Left lung (tissue), 10 donors: ENCODE results near the gene ARL9. TPM values are rescaled to one million over a fixed set of nuclear protein-coding genes. Genes with fewer than 3 reads are reported as not detected.

Experiments used
- ATAC-seq: fragments of 200-7000 bp; cut with Tn5 transposase; one replicate; pipeline ENCODE4 v1.9.1; 2020; ENCODE audit warnings: moderate library complexity
- DNase-seq, 4 donors: peaks; one replicate each; pipeline ENCODE4 v3.0.0-alpha.2; 2013 to 2020
- H3K27ac ChIP-seq, 2 donors: fragments of 200-600 bp; sonication (generic) in 1 of 2; one replicate each; pipeline versions ENCODE4 v1.5.0 to v1.8.0; 2020 to 2021
- H3K27me3 ChIP-seq, 2 donors: fragments of 200-600 bp; sonication (generic) in 1 of 2; one replicate each; pipeline versions ENCODE4 v1.5.0 to v1.8.0; 2020 to 2021
- H3K36me3 ChIP-seq, 2 donors: fragments of 200-600 bp; sonication (generic) in 1 of 2; one replicate each; pipeline versions ENCODE4 v1.5.0 to v1.8.0; 2020 to 2021
- H3K4me1 ChIP-seq, 2 donors: fragments of 200-600 bp; one replicate each; pipeline ENCODE4 v1.8.0; 2021
- H3K4me3 ChIP-seq, 2 donors: fragments of 200-600 bp; sonication (generic) in 1 of 2; one replicate each; pipeline versions ENCODE4 v1.5.0 to v1.8.0; 2020 to 2021; ENCODE audit warnings: mild to moderate bottlenecking in 1 of 2
- H3K9me3 ChIP-seq, 2 donors: fragments of 200-600 bp; sonication (generic) in 1 of 2; one replicate each; pipeline versions ENCODE4 v1.5.0 to v1.8.0; 2020 to 2021
- CTCF ChIP-seq, 2 donors: fragments of 200-600 bp; sonication (generic) in 1 of 2; IDR thresholded peaks; one replicate each; pipeline versions ENCODE4 v1.5.0 to v1.8.0; 2021; ENCODE audit warnings: antibody characterized with exemption in 2 of 2
- intact Hi-C, 2 donors: fragments of 100-400 bp; cut with DNase I; formaldehyde crosslinking; loops; one replicate each; pipeline versions ENCODE4 v1.11.2 to v1.14.2; 2022
- polyA plus RNA-seq, 6 donors: library from polyadenylated mRNA; unstranded; fragments of 120-200 nt; gene quantifications; one replicate each; pipeline ENCODE4 v1.2.1, GENCODE V29; 2013; ENCODE audit not compliant: insufficient read length in 6 of 6
- total RNA-seq, 2 donors: library from RNA; stranded (reverse); fragmentation: NEBNext Ultra II Directional; extraction: Animal tissue kit (Norgen Biotek cat#: 25700); gene quantifications; one replicate each; pipeline ENCODE4 v1.2.1, GENCODE V29; 2021
- donor health status: DM: no; HTN: yes; CAD: no.
- donor health status: DM: no; HTN: no; CAD: no.

ARL9 gene
- total and polyA plus RNA-seq, 8 donors = 0.15 to 1.5 (median 0.56) TPM; not detected in 1

- no peak for ATAC-seq
- TF ChIP-seq CTCF (IDR thresholded peaks at IDR 0.05) = no peak
- intact Hi-C loops = no loop called here
These were observed 35.2 kb downstream of the ARL9 start for GRCh38 chr4:56540826-56541225.

GRCh38 chr4:56544573-56545131 lies 39.1 kb downstream of the ARL9 start:
- ATAC-seq = peak; percentile 100

More at GRCh38 chr4:56540826-56541225, 35.2 kb downstream of the ARL9 start:
- peaks cover 0 to 12% of the 10 kb centered on the region in 2 donors for H3K4me1 ChIP-seq
- H3K36me3 ChIP-seq = no peaks in the 10 kb centered on the region
- no peak overlapping the region for H3K4me3 ChIP-seq
- DNase-seq = no peak
- H3K27ac ChIP-seq = no peak overlapping the region
- H3K9me3 ChIP-seq = no peaks in the 10 kb centered on the region
- no peaks in the 10 kb centered on the region for H3K27me3 ChIP-seq

GRCh38 chr4:56550642-56551041 lies 45.1 kb downstream of the ARL9 start:
- DNase-seq (no peak), ATAC-seq (no peak)
- Histone ChIP-seq H3K9me3 (no peaks in the 10 kb centered on the region), H3K27me3 (no peaks in the 10 kb centered on the region), H3K36me3 (no peaks in the 10 kb centered on the region), H3K4me3 (no peak overlapping the region), H3K4me1 (no peaks in the 10 kb centered on the region), H3K27ac (no peak overlapping the region)
- intact Hi-C loops = no loop called here
- no peak for TF ChIP-seq CTCF (IDR thresholded peaks at IDR 0.05)

More at GRCh38 chr4:56544573-56545131, 39.1 kb downstream of the ARL9 start:
- Histone ChIP-seq H3K36me3 (no peaks in the 10 kb centered on the region), H3K27ac (no peak overlapping the region), H3K4me1 (peaks cover 0 to 12% of the 10 kb centered on the region in 2 donors), H3K9me3 (no peaks in the 10 kb centered on the region), H3K27me3 (no peaks in the 10 kb centered on the region), H3K4me3 (peak overlapping the region; percentile 10 to 26)
- peak; percentile 74 to 98 (median 86) for DNase-seq
- intact Hi-C loops = no loop called here
- TF ChIP-seq CTCF (IDR thresholded peaks at IDR 0.05) = peak; percentile 99

DNA sequence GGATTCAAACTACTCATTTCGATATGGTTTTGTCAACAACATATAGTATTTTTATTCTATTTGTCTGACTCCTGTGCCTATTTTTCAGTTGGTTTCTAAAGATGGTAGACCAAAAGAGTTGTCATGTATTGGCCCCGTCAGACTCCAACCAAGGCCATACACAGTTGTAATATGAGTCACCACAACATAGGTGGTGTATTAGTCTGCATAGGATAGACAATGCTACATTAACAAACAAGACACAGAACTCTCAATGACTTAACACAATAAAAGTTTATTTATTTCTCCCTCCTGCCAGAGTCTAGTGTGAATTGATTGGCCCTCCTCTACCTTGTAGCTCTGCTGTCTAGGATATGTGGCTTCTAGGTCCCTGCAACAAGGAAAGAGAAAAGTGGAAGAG lies 45.9 kb downstream of the ARL9 start:
- no peaks in the 10 kb centered on the region for H3K36me3 ChIP-seq
- H3K4me3 ChIP-seq = no peak overlapping the region
- H3K4me1 ChIP-seq = no peaks in the 10 kb centered on the region
- H3K9me3 ChIP-seq = no peaks in the 10 kb centered on the region
- intact Hi-C loops = no loop called here
- no peaks in the 10 kb centered on the region for H3K27me3 ChIP-seq
- H3K27ac ChIP-seq = no peak overlapping the region
- DNase-seq (no peak), ATAC-seq (no peak)
- no peak for TF ChIP-seq CTCF (IDR thresholded peaks at IDR 0.05)

GRCh38 chr4:56552273-56552672 lies 46.7 kb downstream of the ARL9 start:
- no peaks in the 10 kb centered on the region for H3K27me3 ChIP-seq
- H3K36me3 ChIP-seq = no peaks in the 10 kb centered on the region
- intact Hi-C loops = no loop called here
- H3K4me1 ChIP-seq = no peaks in the 10 kb centered on the region
- no peak overlapping the region for H3K4me3 ChIP-seq
- DNase-seq = no peak
- ATAC-seq = no peak
- TF ChIP-seq CTCF (IDR thresholded peaks at IDR 0.05) = no peak
- no peak overlapping the region for H3K27ac ChIP-seq
- no peaks in the 10 kb centered on the region for H3K9me3 ChIP-seq
